NCI-H82 (cell line): ENCODE results near the gene SMYD2.
A peak's percentile ranks its signal among the peaks of the same experiment; 100 is the strongest.

Source experiments
- DNase-seq: peaks from one replicate; lab custom pipeline; 2025; lab: John Stamatoyannopoulos, UW

The SMYD2 gene

DNA sequence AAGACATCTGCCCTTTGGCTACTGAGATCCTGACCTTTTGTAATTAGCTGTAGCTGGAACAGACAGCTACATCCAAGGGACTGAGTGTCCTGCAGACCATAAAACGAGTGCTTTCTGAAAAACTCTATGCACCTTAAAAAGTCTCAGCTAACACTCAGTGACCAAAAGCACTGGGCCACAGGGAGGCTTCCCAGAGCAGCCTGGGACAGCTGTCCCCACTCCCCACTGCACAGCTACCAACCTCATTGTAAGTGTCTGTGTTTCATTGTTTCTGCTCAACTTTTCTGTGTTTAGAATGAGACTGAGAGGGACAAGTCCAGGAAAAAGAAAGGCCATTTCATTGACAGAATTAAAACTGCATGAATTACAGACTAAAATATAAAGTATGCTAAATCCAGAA is 80.7 kb downstream of the SMYD2 start:
- no peak for DNase-seq

DNA sequence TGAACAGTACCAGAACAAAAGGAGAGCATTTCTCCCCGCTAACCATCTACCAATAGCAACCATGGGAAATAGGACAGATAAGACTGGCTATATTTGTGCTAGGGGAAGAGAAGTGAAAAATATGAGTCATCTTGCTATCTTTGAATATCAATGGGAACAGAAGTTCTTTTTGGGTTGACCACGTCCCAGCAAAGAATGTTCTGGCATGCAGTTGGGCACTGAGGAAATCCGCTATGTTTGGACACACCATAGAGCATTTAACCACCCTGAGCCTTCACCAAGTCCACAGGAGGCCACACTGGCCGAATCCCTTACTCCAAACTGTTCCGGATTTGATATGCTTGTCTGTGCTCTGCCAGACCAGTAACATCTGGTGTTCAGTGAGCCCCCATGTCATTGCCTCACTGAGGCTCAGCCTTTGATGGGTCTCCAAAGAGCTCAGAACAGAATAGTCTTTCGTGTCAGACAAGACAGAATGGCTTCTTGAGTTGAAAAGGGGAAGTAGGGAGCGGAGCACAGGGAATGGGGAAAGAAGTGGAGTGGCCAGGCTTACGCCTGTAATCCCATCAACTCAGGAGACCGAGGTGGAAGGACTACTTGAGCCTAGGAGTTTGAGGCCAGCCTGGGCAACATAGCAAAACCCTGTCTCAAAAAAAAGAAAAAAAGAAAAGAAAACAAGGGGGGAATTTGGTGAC is 81.4 kb downstream of the SMYD2 start:
- DNase-seq = no peak

DNA sequence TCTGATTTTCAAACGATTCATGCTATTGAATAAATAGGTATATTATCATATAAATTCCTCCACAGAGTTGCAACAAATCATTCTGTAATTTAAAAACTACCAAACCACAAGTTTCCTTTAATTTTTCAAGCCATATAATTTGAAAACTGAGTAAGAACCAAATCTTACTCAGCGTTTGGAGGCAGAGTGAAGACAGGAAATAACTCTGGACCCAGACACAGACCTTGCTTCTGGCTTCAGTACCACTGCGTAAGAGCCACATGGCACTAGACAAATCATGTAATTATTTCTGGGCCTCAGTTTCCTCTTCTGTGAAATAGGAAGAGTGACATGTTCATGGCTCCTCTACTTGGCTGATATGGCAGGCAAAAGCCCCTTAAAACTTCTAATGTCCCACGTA is 82.4 kb downstream of the SMYD2 start:
- DNase-seq = no peak

DNA sequence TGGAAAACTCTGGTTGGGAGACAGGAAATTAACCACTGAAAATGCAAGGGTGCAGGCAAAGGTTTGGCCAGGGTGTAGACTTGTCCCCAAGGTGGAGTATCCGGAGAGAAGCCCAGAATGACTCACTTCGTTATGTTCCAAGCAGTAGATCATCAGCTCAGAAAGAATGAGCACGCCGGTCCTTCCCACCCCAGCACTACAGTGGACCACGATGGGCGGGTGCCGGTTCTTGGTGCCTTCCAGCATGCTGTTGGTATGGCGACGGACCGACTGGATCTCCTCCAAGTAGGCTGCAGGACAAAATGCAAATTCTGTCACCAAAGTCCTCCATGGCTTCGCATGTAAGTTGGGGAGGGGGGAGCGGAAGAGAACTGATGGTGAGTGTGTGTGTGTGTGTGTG is 83.4 kb downstream of the SMYD2 start:
- DNase-seq = no peak

DNA sequence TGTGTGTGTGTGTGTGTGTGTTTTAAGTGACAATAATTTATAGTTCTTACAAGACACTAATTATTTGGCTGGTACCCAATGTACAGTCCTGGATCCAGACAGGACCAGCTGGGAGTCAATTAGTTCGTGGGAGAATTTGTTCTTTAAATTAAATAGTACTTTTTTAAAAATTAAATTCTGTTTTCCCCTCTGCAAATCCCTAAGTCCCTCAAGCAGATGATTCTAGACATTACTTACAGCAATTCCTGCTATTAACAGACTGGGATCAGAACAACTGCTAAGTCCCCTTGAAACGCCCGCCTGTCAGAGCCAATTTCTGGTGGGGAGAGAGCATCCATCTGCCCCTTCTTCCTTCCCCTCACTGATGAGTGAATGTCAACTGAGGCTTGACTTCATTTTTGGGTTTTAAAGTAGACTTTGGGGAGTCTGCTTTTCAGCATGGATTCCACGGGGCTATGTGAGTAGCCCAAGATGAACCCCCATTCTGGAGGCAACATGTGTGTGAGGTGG is 83.9 kb downstream of the SMYD2 start:
- DNase-seq = peak; percentile 42

DNA sequence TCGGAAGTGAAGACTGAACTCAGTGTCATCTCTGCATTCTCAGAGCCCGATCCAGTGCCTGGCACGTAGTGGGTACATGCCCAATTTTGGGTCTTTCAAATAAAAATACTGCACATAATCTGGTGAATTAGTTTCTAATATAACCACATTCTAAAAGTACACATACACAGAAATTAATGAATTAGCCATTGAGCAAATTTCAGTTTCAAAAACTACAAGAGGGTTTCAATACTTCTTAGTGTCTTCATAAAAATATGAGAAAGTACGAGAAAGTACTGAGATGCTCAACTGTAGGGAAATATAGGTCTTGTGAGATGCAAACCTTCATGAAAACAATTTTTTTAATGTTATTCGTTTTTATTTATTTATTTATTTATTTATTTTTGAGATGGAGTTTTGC is 86.9 kb downstream of the SMYD2 start:
- DNase-seq = no peak

DNA sequence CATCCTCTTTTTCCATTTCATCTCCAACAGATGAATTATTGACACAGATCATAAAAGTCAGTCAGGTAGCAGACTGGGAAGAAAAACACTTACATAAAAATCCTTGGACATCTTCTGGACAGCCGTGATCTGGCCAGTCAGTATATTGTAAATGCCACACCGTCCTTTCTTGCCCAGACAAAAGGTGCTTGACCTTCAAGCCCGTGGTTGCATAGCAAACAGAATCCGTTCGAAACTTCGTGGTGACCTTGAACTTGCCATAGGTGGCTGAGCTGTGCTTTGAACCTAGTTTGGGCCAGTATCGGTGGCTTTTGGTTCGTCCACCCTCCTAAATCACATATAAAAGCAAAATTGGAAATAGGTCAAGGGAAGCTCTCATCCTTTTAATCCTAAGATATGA is 88.4 kb downstream of the SMYD2 start:
- no peak for DNase-seq

DNA sequence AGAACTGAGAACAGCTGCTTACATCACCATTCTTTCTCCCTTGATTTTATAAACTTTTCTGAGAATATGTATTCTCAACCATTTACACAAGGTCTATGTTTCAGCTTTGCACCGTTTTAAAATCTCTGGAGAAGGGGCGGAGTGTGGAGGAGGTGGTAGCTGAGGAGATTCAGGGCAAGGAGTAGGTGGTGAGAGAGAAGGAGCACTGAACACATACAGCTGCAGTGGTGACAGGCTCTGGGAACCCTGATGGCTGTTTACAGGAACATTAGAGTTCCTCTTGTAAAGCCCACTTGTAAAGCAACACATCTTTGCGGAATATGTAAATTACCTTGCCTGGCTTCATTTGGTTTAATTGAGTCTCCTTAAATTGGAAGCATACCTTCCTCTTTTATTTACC is 89.7 kb downstream of the SMYD2 start:
- peak; percentile 20 for DNase-seq

DNA sequence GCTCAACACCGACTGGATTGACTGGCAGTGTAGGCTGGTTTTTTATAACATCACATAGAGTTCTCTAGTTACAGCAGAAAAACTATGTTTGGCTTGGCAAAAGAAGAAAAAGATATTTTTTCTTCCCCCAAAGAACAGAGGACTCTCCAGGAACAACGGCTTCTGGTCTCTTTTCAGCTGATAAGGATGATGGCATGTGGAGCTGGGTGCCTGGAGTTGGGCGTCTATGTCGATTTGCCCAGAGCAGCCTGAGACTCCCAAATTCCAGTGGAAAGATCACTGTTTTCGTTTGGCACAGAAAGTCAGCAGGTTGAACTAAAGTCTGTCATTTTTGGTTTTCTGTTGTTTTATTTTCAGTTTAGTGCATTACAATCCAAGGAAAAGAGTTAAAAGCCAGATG is 91.1 kb downstream of the SMYD2 start:
- DNase-seq = no peak

DNA sequence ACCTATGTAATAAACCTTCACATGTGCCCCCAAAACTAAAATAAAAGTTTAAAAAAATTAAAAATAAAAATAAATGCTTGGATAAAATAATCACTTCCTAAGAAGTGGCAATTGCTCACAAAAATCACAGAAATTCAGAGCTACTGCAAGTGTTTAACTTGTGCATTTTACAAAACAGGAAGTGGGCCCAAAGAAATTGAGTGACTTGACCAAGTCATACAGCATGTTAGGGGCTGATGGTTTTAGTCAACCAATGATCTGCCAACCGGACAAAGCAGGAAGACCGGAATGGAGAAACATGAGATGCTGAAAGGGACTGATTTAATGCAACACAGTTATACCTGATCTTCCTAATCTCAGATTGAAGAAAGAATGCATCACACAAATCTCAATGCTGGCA is 96.5 kb downstream of the SMYD2 start:
- DNase-seq = no peak

DNA sequence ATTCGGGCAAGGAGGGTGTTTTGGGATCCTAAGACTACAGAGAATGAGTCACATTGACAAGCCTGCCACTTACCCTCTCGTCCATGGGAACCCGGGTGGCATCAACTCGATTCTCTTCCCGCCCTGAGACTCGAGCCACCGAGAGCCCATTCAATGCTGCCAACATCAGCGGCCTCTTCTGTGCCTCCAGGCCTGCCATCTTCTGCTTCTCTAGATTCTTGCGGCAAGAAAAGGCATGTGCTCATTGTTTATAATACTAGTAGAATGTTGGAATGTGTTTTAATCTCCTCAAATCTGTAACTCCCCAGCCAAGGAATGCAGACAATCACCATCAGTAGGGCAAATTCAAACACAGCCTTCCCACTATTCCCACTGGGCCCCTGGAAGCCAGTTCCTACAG is 96.9 kb downstream of the SMYD2 start:
- DNase-seq = no peak

DNA sequence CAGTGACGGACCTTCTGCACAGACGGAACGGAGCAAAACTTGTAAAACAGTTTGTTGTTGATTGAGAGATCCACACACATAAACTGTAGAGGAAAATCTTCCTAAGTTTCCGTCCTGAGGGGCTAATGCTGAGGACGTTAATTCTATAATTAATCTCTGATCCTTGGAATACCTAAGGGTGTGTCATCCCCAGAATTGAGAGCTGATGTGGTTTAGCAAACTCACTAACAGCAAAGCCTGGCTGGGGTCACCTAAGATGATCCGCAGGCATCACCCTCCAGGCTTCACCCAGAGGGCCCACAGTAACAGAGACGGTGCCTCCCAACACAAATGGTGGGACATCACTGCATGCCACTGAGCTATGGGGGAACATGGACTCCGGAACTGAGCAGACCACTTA is 97.5 kb downstream of the SMYD2 start:
- peak; percentile 44 for DNase-seq

DNA sequence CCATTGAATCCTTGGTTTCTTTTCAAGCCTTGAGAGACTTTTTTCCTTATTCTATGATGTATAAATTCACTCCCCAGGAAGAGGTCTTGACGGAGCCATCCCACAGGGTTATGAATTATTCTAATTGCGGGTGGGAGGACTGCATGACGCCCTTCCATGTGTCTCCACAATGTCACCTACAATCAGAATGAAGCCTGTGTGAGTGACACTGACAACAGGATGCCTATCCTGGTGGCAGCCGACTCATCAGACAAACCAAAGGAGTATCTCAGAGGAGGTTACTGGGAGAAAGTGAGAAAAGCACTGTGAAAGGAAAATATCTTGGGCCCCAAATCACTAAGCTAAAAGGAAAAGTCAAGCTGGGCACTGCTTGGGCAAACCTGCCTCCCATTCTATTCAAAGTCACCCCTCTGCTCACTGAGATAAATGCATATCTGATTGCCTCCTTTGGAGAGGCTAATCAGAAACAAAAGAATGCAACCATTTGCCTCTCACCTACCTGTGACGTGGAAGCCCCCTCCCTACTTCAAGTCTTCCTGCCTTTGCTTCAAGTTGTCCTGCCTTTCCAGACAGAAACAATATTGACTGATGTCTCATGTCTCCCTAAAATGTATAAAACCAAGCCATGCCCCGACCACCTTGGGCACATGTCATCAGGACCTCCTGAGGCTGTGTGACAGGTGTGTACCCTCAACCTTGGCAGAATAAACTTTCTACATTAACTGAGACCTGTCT is 98.4 kb downstream of the SMYD2 start:
- no peak for DNase-seq

DNA sequence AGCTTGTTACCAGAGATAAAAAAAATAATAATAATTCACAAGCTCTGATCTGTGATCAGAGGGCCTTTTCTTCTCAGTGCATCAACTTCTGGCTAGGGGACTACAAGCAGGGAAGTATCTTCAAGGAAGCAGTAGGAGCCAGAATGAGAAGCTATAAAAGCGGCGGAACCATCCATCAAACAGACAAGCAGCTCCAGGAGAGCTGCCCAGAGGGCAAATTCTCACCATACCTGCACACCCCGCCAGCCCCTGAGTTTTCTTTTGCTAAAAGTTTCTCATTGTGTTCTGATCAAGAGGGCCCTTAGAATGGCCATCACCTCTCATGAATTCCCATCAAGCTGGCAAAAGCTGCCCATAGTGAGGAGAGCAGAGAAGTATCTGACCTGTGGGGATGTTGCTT is 99.4 kb downstream of the SMYD2 start:
- no peak for DNase-seq

DNA sequence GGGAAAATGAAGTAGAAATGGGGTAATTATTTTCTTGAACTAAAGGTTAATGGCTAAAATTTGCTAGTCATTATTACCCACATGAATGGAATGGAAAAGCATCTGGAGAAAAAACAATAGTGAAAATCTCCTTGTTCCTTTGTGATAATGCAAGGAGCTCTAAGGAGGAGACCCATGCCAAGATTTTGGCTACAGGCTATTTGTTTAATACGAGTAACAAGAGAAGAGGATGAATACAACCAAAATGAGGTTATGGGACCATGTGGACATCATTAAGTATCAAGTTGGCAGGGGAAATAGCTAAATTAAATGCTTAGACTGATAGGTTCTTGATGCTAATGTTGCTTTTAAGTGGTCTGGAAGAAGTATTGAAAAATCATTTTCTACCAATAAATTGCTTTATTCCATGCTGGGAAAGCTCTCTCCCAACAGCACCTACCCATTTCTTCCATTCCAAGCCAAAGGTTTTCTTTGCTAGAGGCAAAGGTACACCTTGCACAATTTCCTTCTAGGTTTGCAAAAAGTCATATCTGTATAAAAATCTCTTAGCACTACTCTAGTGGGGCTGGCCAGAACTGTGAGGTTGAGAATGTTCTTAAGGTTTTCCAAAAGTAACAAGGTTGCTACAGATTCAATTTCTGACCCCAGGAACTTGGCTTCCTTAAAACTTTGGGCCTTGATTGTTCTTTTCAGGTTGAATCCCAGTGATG is 100.2 kb downstream of the SMYD2 start:
- DNase-seq = no peak

DNA sequence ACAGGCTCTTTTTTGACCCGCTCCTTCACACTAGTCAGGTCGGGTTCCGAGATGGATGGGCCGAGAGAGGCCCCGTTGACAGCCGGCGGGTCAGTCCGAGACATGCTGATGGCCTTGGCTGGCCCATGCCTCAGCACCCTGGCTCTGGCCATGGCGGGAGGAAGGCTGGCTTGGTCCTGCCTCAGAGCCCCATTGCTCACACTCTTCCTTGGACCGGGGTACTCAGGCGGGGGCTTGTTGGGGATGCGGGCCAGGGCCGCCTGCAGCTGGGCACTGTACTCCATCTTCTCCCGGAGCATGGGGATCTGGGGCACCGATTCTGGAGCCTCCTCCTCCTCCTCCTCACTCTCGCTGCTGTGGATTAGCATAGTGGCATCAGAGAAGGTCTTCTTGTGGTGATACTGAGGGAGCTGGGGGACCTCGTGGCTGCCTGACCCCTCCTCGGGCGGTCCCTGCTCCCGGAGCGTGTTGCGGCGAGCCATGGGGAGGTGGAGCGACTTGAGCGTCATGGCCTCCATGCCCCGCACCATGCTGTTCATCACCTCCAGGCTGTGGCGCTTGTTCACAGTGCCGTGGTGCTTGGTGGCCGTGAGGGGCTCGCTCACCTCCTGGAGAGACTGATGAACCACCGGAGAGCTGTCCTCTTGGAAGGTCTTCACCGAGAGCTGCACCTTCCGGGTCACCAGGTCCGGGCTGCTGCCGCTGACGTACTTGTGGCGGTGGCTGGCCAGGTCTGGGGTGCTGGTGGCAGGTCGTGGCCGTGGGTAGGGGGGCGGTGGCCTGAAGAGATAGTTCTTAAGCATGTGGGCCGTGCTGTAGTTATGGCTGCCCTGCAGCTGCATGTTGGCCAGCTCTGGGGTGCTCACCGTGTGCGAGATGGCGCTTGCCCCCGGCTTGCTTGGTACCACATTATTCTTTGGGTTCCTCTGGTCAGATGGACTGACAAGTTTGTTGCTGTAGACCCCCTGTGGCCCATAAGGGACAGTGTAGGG is 102.7 kb downstream of the SMYD2 start:
- DNase-seq = no peak

DNA sequence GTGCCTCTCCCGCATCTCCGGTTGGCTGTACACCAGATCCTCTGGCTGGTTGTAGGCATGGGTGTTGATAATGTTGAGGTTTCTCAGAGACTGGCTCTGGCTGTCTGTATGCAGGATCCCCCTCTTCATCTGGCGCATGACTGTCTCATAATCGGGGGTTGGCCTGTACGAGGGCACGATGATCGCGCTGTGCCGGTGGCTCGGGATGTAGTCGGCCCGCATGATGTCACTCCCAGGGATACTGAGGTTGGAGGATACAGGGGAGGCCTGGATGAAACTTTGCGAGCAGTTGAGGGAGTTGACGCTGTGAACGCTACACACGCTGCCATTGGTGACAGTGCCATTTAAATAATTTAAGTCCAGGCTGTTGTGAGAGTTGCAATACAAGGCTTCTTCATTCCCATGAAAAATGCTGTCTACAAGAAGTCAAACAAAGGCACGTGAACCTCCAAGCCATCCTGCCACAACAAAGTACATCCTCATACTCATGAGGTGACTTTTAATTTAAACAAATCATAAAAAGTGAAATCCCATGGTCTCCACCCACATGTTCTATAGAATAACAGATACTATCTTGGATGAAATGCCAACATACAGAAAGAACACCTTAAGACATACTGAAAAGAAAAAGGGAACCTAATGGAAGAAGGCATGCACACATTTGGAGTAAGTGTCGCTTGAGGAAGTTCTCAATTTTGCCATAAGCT is 103.6 kb downstream of the SMYD2 start:
- no peak for DNase-seq

DNA sequence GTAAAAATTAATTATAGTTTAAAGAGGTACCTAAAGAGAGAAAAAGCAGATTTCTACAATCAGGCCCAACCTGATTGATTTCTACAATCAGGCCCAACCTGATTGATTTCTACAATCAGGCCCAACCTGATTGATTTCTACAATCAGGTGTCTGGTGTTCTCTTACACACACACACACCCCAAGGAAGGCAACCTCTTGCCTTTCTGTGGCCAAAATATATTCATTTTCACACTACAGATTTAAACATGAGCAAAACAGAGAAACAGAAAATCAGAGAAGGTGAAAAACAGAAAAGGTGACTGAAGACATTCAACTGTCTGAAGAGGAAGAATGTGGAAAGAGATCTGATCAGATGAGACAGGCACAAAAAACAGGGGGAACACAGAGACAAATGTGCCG is 104.5 kb downstream of the SMYD2 start:
- DNase-seq = no peak

DNA sequence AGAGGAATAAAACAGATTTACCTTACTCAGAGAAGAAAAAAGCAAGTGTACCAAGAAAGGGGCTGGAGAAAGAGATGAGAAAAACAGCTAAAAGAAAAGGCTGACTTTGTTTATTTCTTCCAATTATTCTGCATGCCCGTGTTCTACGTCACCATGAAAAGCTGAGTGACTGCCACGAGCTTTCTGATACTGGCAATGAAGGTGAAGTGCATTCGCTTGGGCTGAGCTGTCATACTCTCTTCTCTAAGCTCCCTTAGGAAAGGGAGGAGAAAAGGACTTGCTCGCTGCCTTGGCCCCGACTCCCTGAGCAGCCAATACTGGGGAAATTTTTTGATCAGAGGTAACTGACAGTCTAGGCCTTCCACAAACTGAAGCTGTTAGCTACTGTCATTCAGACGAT is 105.4 kb downstream of the SMYD2 start:
- no peak for DNase-seq
